ENCODE results near the gene RHBDL1. TPM values are rescaled to one million over a fixed set of nuclear protein-coding genes. Genes with fewer than 3 reads are reported as not detected.

The RHBDL1 gene
- total RNA-seq, 4 donors from 2014 or later: 1.2 to 8.9 (median 3.9) TPM

DNA sequence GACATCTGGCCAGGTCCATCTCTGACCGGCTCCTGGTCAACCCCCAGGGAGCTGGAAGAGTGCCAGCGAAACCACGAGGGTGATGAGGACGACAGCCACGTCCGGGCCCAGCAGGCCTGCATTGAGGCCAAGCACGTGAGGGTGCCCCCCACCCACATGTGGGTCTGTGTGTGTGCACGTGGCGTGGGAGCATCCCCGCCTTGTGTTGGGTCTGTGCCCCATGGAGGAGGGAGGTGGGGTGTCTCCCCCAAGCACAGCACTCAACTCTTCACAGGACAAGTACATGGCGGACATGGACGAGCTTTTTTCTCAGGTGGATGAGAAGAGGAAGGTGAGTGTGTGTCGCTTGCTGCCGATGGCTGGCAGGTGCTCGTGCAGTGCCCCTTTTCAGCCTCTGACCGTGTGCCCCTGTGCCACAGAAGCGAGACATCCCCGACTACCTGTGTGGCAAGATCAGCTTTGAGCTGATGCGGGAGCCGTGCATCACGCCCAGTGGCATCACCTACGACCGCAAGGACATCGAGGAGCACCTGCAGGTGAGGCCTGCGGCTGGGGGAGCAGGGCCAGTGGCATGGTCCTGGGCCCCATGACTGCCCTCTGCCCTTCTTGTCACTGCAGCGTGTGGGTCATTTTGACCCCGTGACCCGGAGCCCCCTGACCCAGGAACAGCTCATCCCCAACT is 6.4 kb downstream of the RHBDL1 start:
- Histone ChIP-seq H3K27ac (no peak overlapping the region), H3K4me1 (peaks cover 86% of the 10 kb centered on the region), H3K4me3 (peak overlapping the region; percentile 84), H3K27me3 (peaks cover 4% of the 10 kb centered on the region), H3K9me3 (no peaks in the 10 kb centered on the region), H3K36me3 (peaks cover 20% of the 10 kb centered on the region)
- 90% methylated on average over 9 of the region's 28 CpGs for WGBS
- DNase-seq (ENCODE audit: low spot score in 2 of 2): no peak
- TF ChIP-seq POLR2AphosphoS5 (IDR thresholded peaks at IDR 0.05) (no peak), EP300 (IDR thresholded peaks at IDR 0.05) (no peak)
- TF ChIP-seq, protein P1, sequence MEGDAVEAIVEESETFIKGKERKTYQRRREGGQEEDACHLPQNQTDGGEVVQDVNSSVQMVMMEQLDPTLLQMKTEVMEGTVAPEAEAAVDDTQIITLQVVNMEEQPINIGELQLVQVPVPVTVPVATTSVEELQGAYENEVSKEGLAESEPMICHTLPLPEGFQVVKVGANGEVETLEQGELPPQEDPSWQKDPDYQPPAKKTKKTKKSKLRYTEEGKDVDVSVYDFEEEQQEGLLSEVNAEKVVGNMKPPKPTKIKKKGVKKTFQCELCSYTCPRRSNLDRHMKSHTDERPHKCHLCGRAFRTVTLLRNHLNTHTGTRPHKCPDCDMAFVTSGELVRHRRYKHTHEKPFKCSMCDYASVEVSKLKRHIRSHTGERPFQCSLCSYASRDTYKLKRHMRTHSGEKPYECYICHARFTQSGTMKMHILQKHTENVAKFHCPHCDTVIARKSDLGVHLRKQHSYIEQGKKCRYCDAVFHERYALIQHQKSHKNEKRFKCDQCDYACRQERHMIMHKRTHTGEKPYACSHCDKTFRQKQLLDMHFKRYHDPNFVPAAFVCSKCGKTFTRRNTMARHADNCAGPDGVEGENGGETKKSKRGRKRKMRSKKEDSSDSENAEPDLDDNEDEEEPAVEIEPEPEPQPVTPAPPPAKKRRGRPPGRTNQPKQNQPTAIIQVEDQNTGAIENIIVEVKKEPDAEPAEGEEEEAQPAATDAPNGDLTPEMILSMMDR (IDR thresholded peaks at IDR 0.05): no peak

DNA sequence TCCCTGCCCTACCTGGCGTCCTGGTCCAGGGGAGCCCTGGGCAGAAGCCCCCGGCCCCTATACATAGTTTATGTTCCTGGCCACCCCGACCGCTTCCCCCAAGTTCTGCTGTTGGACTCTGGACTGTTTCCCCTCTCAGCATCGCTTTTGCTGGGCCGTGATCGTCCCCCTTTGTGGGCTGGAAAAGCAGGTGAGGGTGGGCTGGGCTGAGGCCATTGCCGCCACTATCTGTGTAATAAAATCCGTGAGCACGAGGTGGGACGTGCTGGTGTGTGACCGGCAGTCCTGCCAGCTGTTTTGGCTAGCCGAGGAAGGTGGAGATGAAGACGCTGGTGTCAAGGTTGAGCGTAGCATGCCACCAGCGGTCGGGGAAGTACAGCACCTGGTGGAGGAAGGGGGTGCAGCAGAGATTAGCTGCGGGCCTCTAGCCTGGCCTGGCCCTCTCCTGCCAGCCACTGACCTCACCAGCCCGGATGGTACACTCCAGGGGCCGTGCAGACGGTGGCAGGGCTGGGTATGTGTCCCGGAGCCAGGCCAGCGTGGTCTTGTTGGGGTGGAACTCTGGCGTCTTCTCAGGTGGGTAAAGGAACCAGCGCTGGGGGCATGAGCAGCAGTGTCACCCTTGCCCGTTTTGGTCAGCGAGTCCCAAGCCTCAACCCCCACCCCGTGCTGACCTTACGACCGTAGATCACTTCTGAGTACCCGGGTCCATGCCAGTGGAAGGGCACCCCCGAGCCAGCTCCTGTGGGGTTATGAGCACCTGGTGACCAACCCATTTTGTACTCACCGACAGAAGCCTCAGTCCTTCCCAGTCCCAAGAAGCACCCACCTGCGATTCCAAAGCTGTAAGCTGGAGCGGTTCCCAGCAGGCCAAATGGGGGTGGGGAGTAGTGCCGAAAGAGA is 7.3 kb downstream of the RHBDL1 start:
- Histone ChIP-seq H3K9me3 (no peaks in the 10 kb centered on the region), H3K27ac (peak overlapping the region; percentile 82), H3K4me3 (peak overlapping the region; percentile 68), H3K27me3 (no peaks in the 10 kb centered on the region), H3K36me3 (peaks cover 28% of the 10 kb centered on the region), H3K4me1 (peaks cover 77% of the 10 kb centered on the region)
- no peak for TF ChIP-seq EP300 (IDR thresholded peaks at IDR 0.05)
- no peak for TF ChIP-seq POLR2AphosphoS5 (IDR thresholded peaks at IDR 0.05)
- TF ChIP-seq, protein P1 (IDR thresholded peaks at IDR 0.05): no peak
- no peak for TF ChIP-seq POLR2A (IDR thresholded peaks at IDR 0.05)
- DNase-seq (ENCODE audit: low spot score in 2 of 2): peak in 1 of 2 donors; percentile 76
- WGBS: 81% methylated on average over 24 of the region's 36 CpGs

DNA sequence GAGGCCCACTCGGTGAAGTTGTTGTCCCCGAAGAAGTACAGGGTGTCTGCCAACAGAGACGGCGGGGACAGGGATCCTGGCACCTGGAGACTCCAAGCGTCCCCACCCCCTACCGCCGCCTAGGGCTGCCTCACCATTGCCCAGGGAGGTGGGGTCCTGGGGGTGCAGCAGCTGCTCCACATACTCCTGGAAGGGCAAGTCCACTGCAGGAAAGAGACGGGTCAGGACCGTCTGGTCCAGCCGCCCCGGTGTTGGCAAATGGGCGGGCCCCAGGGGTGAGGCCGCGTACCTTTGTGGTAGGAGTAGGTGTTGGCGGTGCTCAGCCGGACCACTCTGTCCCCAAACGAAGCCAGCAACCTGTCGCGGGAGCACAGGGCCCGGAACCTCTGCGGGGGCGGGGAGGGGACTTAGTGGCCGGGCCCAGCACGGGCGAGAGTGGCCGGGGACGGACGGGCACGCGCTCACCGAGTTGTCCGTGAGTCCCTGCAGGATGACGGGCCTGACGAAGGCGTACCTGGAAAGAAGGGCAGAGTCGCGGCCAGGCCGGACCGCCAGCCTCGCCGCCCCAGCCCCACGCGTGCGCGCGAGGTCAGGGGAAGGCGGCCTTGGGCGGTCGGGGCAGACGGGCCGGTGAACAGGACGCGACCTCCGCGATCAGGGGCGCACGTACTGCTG is 8.1 kb downstream of the RHBDL1 start:
- no peaks in the 10 kb centered on the region for H3K27me3 ChIP-seq
- DNase-seq (ENCODE audit: low spot score in 2 of 2): peak in 1 of 2 donors; percentile 74
- no peak for TF ChIP-seq POLR2AphosphoS5 (IDR thresholded peaks at IDR 0.05)
- no peak for TF ChIP-seq POLR2A (IDR thresholded peaks at IDR 0.05)
- no peak for TF ChIP-seq EP300 (IDR thresholded peaks at IDR 0.05)
- TF ChIP-seq, protein P1 (IDR thresholded peaks at IDR 0.05): no peak
- WGBS: 66% methylated on average over 8 of the region's 57 CpGs
- no peaks in the 10 kb centered on the region for H3K9me3 ChIP-seq
- H3K4me1 ChIP-seq: peaks cover 72% of the 10 kb centered on the region
- peaks cover 32% of the 10 kb centered on the region for H3K36me3 ChIP-seq
- H3K27ac ChIP-seq: peak overlapping the region; percentile 82
- peak overlapping the region; percentile 68 for H3K4me3 ChIP-seq

DNA sequence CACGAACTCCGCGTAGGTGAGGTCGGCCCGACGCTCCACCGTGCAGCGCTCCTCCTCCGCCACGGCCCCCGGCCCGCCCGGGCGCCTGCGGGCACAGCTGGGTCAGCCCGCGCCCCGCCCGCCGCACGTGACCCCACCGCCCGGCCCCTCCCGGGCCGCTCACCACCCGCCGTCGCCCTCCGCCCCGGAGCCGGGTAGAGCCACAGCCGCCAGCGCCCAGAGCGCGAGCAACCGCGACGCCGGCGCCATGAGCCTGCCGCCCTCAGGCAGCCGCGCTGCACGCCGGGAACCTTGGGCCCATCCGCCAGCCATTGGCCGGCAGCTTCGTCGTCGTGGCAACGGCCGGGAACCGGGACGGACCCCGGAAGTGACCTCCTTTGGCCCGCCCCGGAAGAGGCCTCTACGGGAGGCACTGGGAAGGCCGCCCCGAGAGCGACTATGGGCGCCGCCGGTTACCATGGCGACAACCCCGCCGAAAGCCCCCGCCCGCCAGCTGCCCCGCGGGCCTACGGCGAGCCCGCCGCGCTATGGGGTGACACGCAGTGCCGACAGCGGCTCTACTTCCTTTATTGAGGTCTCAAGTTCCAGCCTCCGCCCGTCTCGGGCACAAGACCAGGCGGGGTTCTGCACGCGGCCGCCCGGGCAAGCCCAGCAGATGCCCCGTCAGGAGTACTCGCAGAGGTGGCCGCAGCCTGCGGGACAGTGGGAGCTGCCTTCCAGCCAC is 8.8 kb downstream of the RHBDL1 start, which contains the start of gene JMJD8:
JMJD8 (minus strand) TSS at position 264 of the 724 bp plus-strand sequence; CDS start at position 249, 15 bp downstream.
- peak; percentile 98 for DNase-seq (ENCODE audit: low spot score in 2 of 2)
- Histone ChIP-seq H3K27me3 (no peaks in the 10 kb centered on the region), H3K4me3 (peak within 1 kb of the TSS; percentile 68), H3K27ac (peak within 1 kb of the TSS; percentile 82), H3K9me3 (no peaks in the 10 kb centered on the region), H3K36me3 (peaks cover 32% of the 10 kb centered on the region), H3K4me1 (peaks cover 72% of the 10 kb centered on the region)
- TF ChIP-seq, protein P1 (IDR thresholded peaks at IDR 0.05): no peak
- TF ChIP-seq POLR2AphosphoS5 (IDR thresholded peaks at IDR 0.05) (peak in 2 of 3 donors; percentile 36 to 95), POLR2A (IDR thresholded peaks at IDR 0.05) (peak in 1 of 2 donors; percentile 40), EP300 (IDR thresholded peaks at IDR 0.05) (no peak)
- WGBS: no CpG with 5 or more reads among the region's 91 CpGs
